Glutamatergic neuron (in vitro differentiated cells): ENCODE data around the gene DPAGT1. TPM values are rescaled to one million over a fixed set of nuclear protein-coding genes. Genes with fewer than 3 reads are reported as not detected.
"Not testable (repeated sequence)": the region's sequence is repeated elsewhere in the genome, so short reads cannot be mapped to it uniquely, and the experiment has no call there.

ENCODE experiments used
- DNase-seq: peaks from one replicate; pipeline ENCODE4 v3.0.0; 2022
- H3K27ac Mint-ChIP-seq: one replicate; pipeline ENCODE4 v1.8.0; 2020; ENCODE audit warnings: mild to moderate bottlenecking, mixed read lengths, inconsistent platforms; ENCODE audit not compliant: unreplicated experiment
- H3K27me3 Mint-ChIP-seq: one replicate; pipeline ENCODE4 v1.8.0; 2020; ENCODE audit warnings: mild to moderate bottlenecking, moderate library complexity, mixed read lengths, inconsistent platforms; ENCODE audit not compliant: unreplicated experiment
- H3K36me3 Mint-ChIP-seq: one replicate; pipeline ENCODE4 v1.8.0; 2020; ENCODE audit warnings: mild to moderate bottlenecking, mixed read lengths, inconsistent platforms; ENCODE audit not compliant: unreplicated experiment
- H3K4me1 Mint-ChIP-seq: one replicate; pipeline ENCODE4 v1.8.0; 2020; ENCODE audit warnings: mild to moderate bottlenecking, low read depth, mixed read lengths, inconsistent platforms; ENCODE audit not compliant: unreplicated experiment
- H3K4me3 Mint-ChIP-seq: one replicate; pipeline ENCODE4 v1.8.0; 2020; ENCODE audit warnings: mild to moderate bottlenecking, mixed read lengths, inconsistent platforms; ENCODE audit not compliant: unreplicated experiment
- H3K9me3 Mint-ChIP-seq: one replicate; pipeline ENCODE4 v1.8.0; 2020; ENCODE audit warnings: mild to moderate bottlenecking, moderate library complexity, mixed read lengths, inconsistent platforms; ENCODE audit not compliant: unreplicated experiment
- total RNA-seq: library from RNA; stranded (reverse); fragmentation: NEBNext Ultra II Directional; extraction: Animal tissue kit (Norgen Biotek cat#: 25700); gene quantifications from one replicate; pipeline ENCODE4 v1.2.1, GENCODE V29; 2021; ENCODE audit not compliant: unreplicated experiment
- TF ChIP-seq, protein P1 (sequence below): fragments of 200-600 bp; sonication (generic); IDR thresholded peaks from one replicate; pipeline ENCODE4 v1.5.0; 2021; ENCODE audit not compliant: partially characterized antibody, unreplicated experiment

The DPAGT1 gene
- total RNA-seq, 1 donor from 2014 or later: 36.1 TPM

GRCh38 chr11:119147604-119148333 is 46.1 kb upstream of the DPAGT1 start:
- peaks cover 6% of the 10 kb centered on the region for H3K9me3 Mint-ChIP-seq
- no peak overlapping the region for H3K27ac Mint-ChIP-seq
- peak overlapping the region; percentile 63 for H3K4me3 Mint-ChIP-seq
- peaks cover 7% of the 10 kb centered on the region for H3K27me3 Mint-ChIP-seq
- peaks cover 15% of the 10 kb centered on the region for H3K4me1 Mint-ChIP-seq
- H3K36me3 Mint-ChIP-seq: peaks cover 6% of the 10 kb centered on the region
- TF ChIP-seq, protein P1, sequence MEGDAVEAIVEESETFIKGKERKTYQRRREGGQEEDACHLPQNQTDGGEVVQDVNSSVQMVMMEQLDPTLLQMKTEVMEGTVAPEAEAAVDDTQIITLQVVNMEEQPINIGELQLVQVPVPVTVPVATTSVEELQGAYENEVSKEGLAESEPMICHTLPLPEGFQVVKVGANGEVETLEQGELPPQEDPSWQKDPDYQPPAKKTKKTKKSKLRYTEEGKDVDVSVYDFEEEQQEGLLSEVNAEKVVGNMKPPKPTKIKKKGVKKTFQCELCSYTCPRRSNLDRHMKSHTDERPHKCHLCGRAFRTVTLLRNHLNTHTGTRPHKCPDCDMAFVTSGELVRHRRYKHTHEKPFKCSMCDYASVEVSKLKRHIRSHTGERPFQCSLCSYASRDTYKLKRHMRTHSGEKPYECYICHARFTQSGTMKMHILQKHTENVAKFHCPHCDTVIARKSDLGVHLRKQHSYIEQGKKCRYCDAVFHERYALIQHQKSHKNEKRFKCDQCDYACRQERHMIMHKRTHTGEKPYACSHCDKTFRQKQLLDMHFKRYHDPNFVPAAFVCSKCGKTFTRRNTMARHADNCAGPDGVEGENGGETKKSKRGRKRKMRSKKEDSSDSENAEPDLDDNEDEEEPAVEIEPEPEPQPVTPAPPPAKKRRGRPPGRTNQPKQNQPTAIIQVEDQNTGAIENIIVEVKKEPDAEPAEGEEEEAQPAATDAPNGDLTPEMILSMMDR: no peak
- no peak for DNase-seq

GRCh38 chr11:119145551-119145950 is 43.9 kb upstream of the DPAGT1 start:
- Mint-ChIP-seq H3K27me3 (peaks cover 7% of the 10 kb centered on the region), H3K9me3 (peaks cover 6% of the 10 kb centered on the region), H3K4me3 (no peak overlapping the region), H3K27ac (no peak overlapping the region), H3K4me1 (peaks cover 15% of the 10 kb centered on the region), H3K36me3 (peaks cover 6% of the 10 kb centered on the region)
- TF ChIP-seq, protein P1: no peak
- DNase-seq: no peak

GRCh38 chr11:119144825-119145486 is 43.3 kb upstream of the DPAGT1 start:
- Mint-ChIP-seq H3K9me3 (peaks cover 6% of the 10 kb centered on the region), H3K36me3 (peaks cover 6% of the 10 kb centered on the region), H3K27ac (no peak overlapping the region), H3K27me3 (peaks cover 7% of the 10 kb centered on the region), H3K4me1 (peaks cover 15% of the 10 kb centered on the region), H3K4me3 (no peak overlapping the region)
- DNase-seq: peak; percentile 76
- TF ChIP-seq, protein P1: peak; percentile 77

DNA sequence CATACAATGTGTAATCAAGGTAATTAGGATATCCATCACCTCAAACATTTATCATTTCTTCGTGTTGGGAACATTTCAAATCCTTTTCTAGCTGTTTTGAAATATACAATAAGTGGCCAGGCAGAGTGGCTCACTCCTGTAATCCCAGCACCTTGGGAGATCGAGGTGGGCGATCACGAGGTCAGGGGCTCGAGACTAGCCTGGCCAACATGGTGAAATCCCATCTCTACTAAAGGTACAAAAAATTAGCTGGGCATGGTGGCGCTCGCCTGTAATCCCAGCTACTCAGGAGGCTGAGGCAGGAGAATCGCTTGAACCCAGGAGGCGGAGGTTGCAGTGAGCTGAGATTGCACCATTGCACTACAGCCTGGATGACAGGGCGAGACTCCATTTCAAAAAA is 37.6 kb upstream of the DPAGT1 start:
- not testable (repeated sequence) for H3K27ac Mint-ChIP-seq, H3K36me3 Mint-ChIP-seq, DNase-seq, H3K27me3 Mint-ChIP-seq, H3K4me3 Mint-ChIP-seq, H3K4me1 Mint-ChIP-seq, H3K9me3 Mint-ChIP-seq

GRCh38 chr11:119134389-119134978 is 32.8 kb upstream of the DPAGT1 start:
- Mint-ChIP-seq H3K4me3 (no peak overlapping the region), H3K27me3 (no peaks in the 10 kb centered on the region), H3K9me3 (no peaks in the 10 kb centered on the region), H3K36me3 (no peaks in the 10 kb centered on the region), H3K27ac (no peak overlapping the region), H3K4me1 (no peaks in the 10 kb centered on the region)
- TF ChIP-seq, protein P1: peak; percentile 51
- DNase-seq: no peak
